Measurements from ENCODE around the gene CFAP157. TPM values are rescaled to one million over a fixed set of nuclear protein-coding genes. Genes with fewer than 3 reads are reported as not detected.

CFAP157 gene
- total RNA-seq (under 1 TPM in 5 of 9 donors, not detected in 4; 0.11 to 0.94 (median 0.20) TPM), polyA plus RNA-seq (under 1 TPM in 2 of 3 donors, not detected in 1; 0.67 to 0.88 TPM)
- long read RNA-seq, donor 1 = 0 reads
- long read RNA-seq, donor 2 = 0 reads
- long read RNA-seq, donor 3, partial matches to known transcripts = 18 of 49 reads
- long read RNA-seq, donor 3, other reads (novel, unspliced or antisense) = 31 of 49 reads
- long read RNA-seq, donor 4 = 0 reads
- long read RNA-seq, donor 5, partial matches to known transcripts = 0 of 2 reads
- long read RNA-seq, donor 5, other reads (novel, unspliced or antisense) = 2 of 2 reads
- long read RNA-seq, donor 6 = 0 reads
- long read RNA-seq, donor 7 = 0 reads
- long read RNA-seq, donor 8 = 0 reads
- long read RNA-seq, donor 9 = 0 reads
- long read RNA-seq, donor 10 = 0 reads

- WGBS, 4 donors = 62 to 76% (median 67%) methylated on average over 9 to 11 of the region's 11 CpGs
- H3K4me1 ChIP-seq (replicated peaks in 1 of 2) = no peaks in the 10 kb centered on the region
- intact Hi-C loops (cut with DNase I) = no loop called here
- H3K27ac ChIP-seq = no peak within 1 kb of the TSS
- TF ChIP-seq CTCF (IDR thresholded peaks at IDR 0.05) (no peak), POLR2A (IDR thresholded peaks at IDR 0.05) (no peak)
- H3K27me3 ChIP-seq = no peaks in the 10 kb centered on the region
- H3K4me3 ChIP-seq = no peak within 1 kb of the TSS
- DNase-seq = no peak
- H3K36me3 ChIP-seq (replicated peaks in 1 of 2) = no peaks in the 10 kb centered on the region
- H3K9me3 ChIP-seq (replicated peaks in 1 of 3) = no peaks in the 10 kb centered on the region
Observed at GRCh38 chr9:127706836-127707241, at the start of gene CFAP157. CFAP157 (plus strand) TSS chr9:127706988; CDS start chr9:127707032, 44 bp downstream.

- TF ChIP-seq POLR2A (IDR thresholded peaks at IDR 0.05) (no peak), CTCF (IDR thresholded peaks at IDR 0.05) (no peak)
- Histone ChIP-seq H3K4me1 (replicated peaks in 1 of 2) (no peaks in the 10 kb centered on the region), H3K4me3 (no peak overlapping the region), H3K36me3 (replicated peaks in 1 of 2) (peaks cover 0 to 14% of the 10 kb centered on the region in 2 donors), H3K27me3 (no peaks in the 10 kb centered on the region), H3K27ac (no peak overlapping the region), H3K9me3 (replicated peaks in 1 of 3) (no peaks in the 10 kb centered on the region)
- WGBS, 4 donors = 82 to 96% (median 85%) methylated on average over 5 of the region's 5 CpGs
- intact Hi-C loops (cut with DNase I) = no loop called here
- DNase-seq = no peak
Observed at GRCh38 chr9:127658428-127658827, 48.4 kb upstream of the CFAP157 start.

- WGBS, 4 donors = 76 to 80% (median 77%) methylated on average over 13 of the region's 13 CpGs
- peak overlapping the region in 1 of 5 donors; percentile 58 for H3K27ac ChIP-seq
- peaks cover 0 to 23% of the 10 kb centered on the region in 2 donors for H3K36me3 ChIP-seq (replicated peaks in 1 of 2)
- no peaks in the 10 kb centered on the region for H3K27me3 ChIP-seq
- H3K4me1 ChIP-seq (replicated peaks in 1 of 2) = no peaks in the 10 kb centered on the region
- DNase-seq = peak in 1 of 7 donors; percentile 89
- intact Hi-C loops (cut with DNase I) = no loop called here
- no peak overlapping the region for H3K4me3 ChIP-seq
- H3K9me3 ChIP-seq (replicated peaks in 1 of 3) = no peaks in the 10 kb centered on the region
- TF ChIP-seq CTCF (IDR thresholded peaks at IDR 0.05) (no peak), POLR2A (IDR thresholded peaks at IDR 0.05) (no peak)
Observed at GRCh38 chr9:127660886-127661741, 45.7 kb upstream of the CFAP157 start.

- Histone ChIP-seq H3K27ac (peak overlapping the region in 1 of 5 donors; percentile 6), H3K36me3 (replicated peaks in 1 of 2) (peaks cover 0 to 24% of the 10 kb centered on the region in 2 donors)
- no peak for TF ChIP-seq CTCF (IDR thresholded peaks at IDR 0.05)
- TF ChIP-seq POLR2A (IDR thresholded peaks at IDR 0.05) = no peak
Observed at GRCh38 chr9:127662617-127663016, 44.2 kb upstream of the CFAP157 start.

More at GRCh38 chr9:127662617-127663016, 44.2 kb upstream of the CFAP157 start:
- H3K9me3 ChIP-seq (replicated peaks in 1 of 3) = no peaks in the 10 kb centered on the region
- no peaks in the 10 kb centered on the region for H3K4me1 ChIP-seq (replicated peaks in 1 of 2)
- intact Hi-C loops (cut with DNase I) = no loop called here
- WGBS, 4 donors = 71 to 96% (median 87%) methylated on average over 1 of the region's 1 CpG
- H3K4me3 ChIP-seq = no peak overlapping the region
- H3K27me3 ChIP-seq = no peaks in the 10 kb centered on the region
- DNase-seq = no peak
